ENCODE data around the gene YTHDF2.
A peak's percentile ranks its signal among the peaks of the same experiment; 100 is the strongest.
"Not testable (repeated sequence)": the region's sequence is repeated elsewhere in the genome, so short reads cannot be mapped to it uniquely, and the experiment has no call there.

The YTHDF2 gene

GRCh38 chr1:28761189-28761588 is 24.4 kb downstream of the YTHDF2 start:
- DNase-seq: no peak

- no peak for DNase-seq
Observed at GRCh38 chr1:28766532-28767183, 29.9 kb downstream of the YTHDF2 start.

GRCh38 chr1:28770601-28771165 is 33.9 kb downstream of the YTHDF2 start:
- DNase-seq: no peak

GRCh38 chr1:28771921-28772320 is 35.2 kb downstream of the YTHDF2 start:
- not testable (repeated sequence) for DNase-seq

GRCh38 chr1:28773105-28773504 is 36.4 kb downstream of the YTHDF2 start:
- DNase-seq: no peak

GRCh38 chr1:28775121-28775942 is 38.6 kb downstream of the YTHDF2 start:
- peak; percentile 50 for DNase-seq

- no peak for DNase-seq
Observed at GRCh38 chr1:28776341-28776740, 39.6 kb downstream of the YTHDF2 start.

GRCh38 chr1:28778021-28778420 is 41.3 kb downstream of the YTHDF2 start:
- no peak for DNase-seq

GRCh38 chr1:28779751-28780408 is 43.1 kb downstream of the YTHDF2 start:
- DNase-seq: no peak

GRCh38 chr1:28781305-28781704 is 44.6 kb downstream of the YTHDF2 start:
- no peak for DNase-seq

- no peak for DNase-seq
Observed at GRCh38 chr1:28782011-28782410, 45.3 kb downstream of the YTHDF2 start.

- DNase-seq: no peak
Observed at GRCh38 chr1:28783363-28783762, 46.6 kb downstream of the YTHDF2 start.

- no peak for DNase-seq
Observed at GRCh38 chr1:28789412-28789811, 52.7 kb downstream of the YTHDF2 start.

- no peak for DNase-seq
Observed at GRCh38 chr1:28789816-28790215, 53.1 kb downstream of the YTHDF2 start.

GRCh38 chr1:28790377-28791035 is 53.8 kb downstream of the YTHDF2 start:
- no peak for DNase-seq

- DNase-seq: not testable (repeated sequence)
Observed at GRCh38 chr1:28791929-28792328, 55.2 kb downstream of the YTHDF2 start.

- no peak for DNase-seq
Observed at GRCh38 chr1:28792644-28793121, 55.9 kb downstream of the YTHDF2 start.

- DNase-seq: not testable (repeated sequence)
Observed at GRCh38 chr1:28794582-28794981, 57.8 kb downstream of the YTHDF2 start.

- no peak for DNase-seq
Observed at GRCh38 chr1:28796352-28797211, 59.8 kb downstream of the YTHDF2 start.

GRCh38 chr1:28800324-28800723 is 63.6 kb downstream of the YTHDF2 start:
- no peak for DNase-seq

GRCh38 chr1:28801461-28801860 is 64.7 kb downstream of the YTHDF2 start:
- DNase-seq: no peak

- DNase-seq: no peak
Observed at GRCh38 chr1:28803051-28803450, 66.3 kb downstream of the YTHDF2 start.
